ENCODE results near the gene SLC43A3.

DNA sequence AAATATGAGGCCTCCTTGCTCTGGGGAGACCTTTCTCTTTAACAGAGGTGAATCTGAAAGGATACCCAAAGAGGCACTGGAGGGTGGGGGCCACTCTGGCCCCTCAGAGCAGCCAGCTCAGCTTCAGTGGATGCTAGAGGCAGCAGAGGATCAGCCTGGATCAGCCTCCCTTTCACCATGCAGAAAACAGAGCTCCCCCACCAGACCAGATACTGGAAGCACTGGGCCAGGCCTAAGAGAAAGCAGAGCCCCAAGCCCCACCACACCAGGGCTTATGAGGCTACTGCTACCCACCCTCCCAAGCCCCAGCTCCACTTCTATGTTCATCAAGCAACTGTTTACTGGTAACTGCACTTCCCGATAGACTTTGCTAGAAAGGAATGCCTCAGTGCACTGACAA lies 4.0 kb upstream of the SLC43A3 start:
- no peak for TF ChIP-seq RCOR1 (IDR thresholded peaks at IDR 0.05; ENCODE audit: insufficient replicate concordance, low read length)
- TF ChIP-seq RAD21 (IDR thresholded peaks at IDR 0.05; ENCODE audit: low read length): no peak
- TF ChIP-seq, protein P1, sequence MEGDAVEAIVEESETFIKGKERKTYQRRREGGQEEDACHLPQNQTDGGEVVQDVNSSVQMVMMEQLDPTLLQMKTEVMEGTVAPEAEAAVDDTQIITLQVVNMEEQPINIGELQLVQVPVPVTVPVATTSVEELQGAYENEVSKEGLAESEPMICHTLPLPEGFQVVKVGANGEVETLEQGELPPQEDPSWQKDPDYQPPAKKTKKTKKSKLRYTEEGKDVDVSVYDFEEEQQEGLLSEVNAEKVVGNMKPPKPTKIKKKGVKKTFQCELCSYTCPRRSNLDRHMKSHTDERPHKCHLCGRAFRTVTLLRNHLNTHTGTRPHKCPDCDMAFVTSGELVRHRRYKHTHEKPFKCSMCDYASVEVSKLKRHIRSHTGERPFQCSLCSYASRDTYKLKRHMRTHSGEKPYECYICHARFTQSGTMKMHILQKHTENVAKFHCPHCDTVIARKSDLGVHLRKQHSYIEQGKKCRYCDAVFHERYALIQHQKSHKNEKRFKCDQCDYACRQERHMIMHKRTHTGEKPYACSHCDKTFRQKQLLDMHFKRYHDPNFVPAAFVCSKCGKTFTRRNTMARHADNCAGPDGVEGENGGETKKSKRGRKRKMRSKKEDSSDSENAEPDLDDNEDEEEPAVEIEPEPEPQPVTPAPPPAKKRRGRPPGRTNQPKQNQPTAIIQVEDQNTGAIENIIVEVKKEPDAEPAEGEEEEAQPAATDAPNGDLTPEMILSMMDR (conservative IDR thresholded peaks at IDR 0.05; ENCODE audit: low read depth, low read length): no peak
- TF ChIP-seq BHLHE40 (IDR thresholded peaks at IDR 0.05; ENCODE audit: low read depth, low read length): no peak
- no peak for TF ChIP-seq POLR2A (IDR thresholded peaks at IDR 0.05; ENCODE audit: low read depth, low read length)

All from IMR-90 (cell line).